B cell (primary cell): ENCODE results near the gene CRAMP1. TPM values are rescaled to one million over a fixed set of nuclear protein-coding genes. Genes with fewer than 3 reads are reported as not detected.

Experiments
- ATAC-seq: fragments of 200-7000 bp; cut with Tn5 transposase; one replicate; pipeline ENCODE4 v1.10.0; 2021; ENCODE audit warnings: low read depth, mild to moderate bottlenecking, moderate number of reproducible peaks, moderate library complexity
- CTCF ChIA-PET: fragments of 350-600 bp; sonication (Branson Sonifier 250); formaldehyde crosslinking; loops from one replicate; lab custom pipeline; 2021; ENCODE audit warnings: antibody characterized with exemption, inconsistent platforms; lab: Charles Lee
- POLR2A ChIA-PET: fragments of 350-600 bp; sonication (Branson Sonifier 250); formaldehyde crosslinking; loops from one replicate; lab custom pipeline; 2021; ENCODE audit warnings: antibody characterized with exemption; lab: Charles Lee
- DNase-seq: peaks from one replicate; pipeline ENCODE4 v3.0.0; 2013
- H2AFZ ChIP-seq: 2 replicates; pipeline ENCODE4 v1.6.1; 2012; ENCODE audit warnings: mild to moderate bottlenecking, low read depth, low read length; ENCODE audit not compliant: insufficient read depth, poor library complexity, severe bottlenecking
- H3K27ac ChIP-seq, 2 donors: 1 replicate in 1 of 2; 2 replicates in 1 of 2; pipeline ENCODE4 v1.5.1; 2012 to 2013; ENCODE audit warnings: low read length in 2 of 2, mild to moderate bottlenecking in 2 of 2, moderate library complexity in 1 of 2
- H3K27me3 ChIP-seq, 4 experiments: fragments of 200-600 bp in 1 of 4; sonication (generic) in 1 of 4; replicated peaks in 1 of 4; 1 replicate in 2 of 4; 2 replicates in 2 of 4; pipeline versions ENCODE4 v1.6.1 to v1.7.0; 2013 to 2016; ENCODE audit warnings: low read length in 3 of 4, mild to moderate bottlenecking in 2 of 4, mixed read lengths in 1 of 4, moderate library complexity in 1 of 4; ENCODE audit not compliant: insufficient read depth in 4 of 4, control insufficient read depth in 3 of 4; ENCODE audit errors: control extremely low read depth in 1 of 4
- H3K36me3 ChIP-seq, 2 experiments: replicated peaks in 1 of 2; 1 replicate in 1 of 2; 2 replicates in 1 of 2; pipeline versions ENCODE4 v1.6.1 to v1.7.1; 2013; ENCODE audit warnings: low read length in 1 of 2; ENCODE audit not compliant: insufficient read depth in 2 of 2, control insufficient read depth in 1 of 2; ENCODE audit errors: control extremely low read depth in 1 of 2, extremely low read depth in 1 of 2
- H3K4me1 ChIP-seq, 2 donors: fragments of 200-600 bp in 1 of 2; sonication (generic) in 1 of 2; 1 replicate in 1 of 2; 2 replicates in 1 of 2; pipeline versions ENCODE4 v1.5.1 to v1.6.1; 2013 to 2017; ENCODE audit warnings: low read length in 2 of 2; ENCODE audit not compliant: control insufficient read depth in 2 of 2, insufficient read depth in 2 of 2
- H3K4me2 ChIP-seq: replicated peaks from 2 replicates; pipeline ENCODE3; 2012; ENCODE audit warnings: mild to moderate bottlenecking, low read depth, low read length; ENCODE audit not compliant: poor library complexity, severe bottlenecking
- H3K4me3 ChIP-seq, 5 experiments: fragments of 200-600 bp in 1 of 5; sonication (generic) in 1 of 5; 1 replicate in 3 of 5; 2 replicates in 2 of 5; pipeline versions ENCODE4 v1.5.1 to v1.7.0; 2011 to 2016; ENCODE audit warnings: low read length in 4 of 5, mild to moderate bottlenecking in 4 of 5, low read depth in 2 of 5, control low read depth in 1 of 5, moderate library complexity in 1 of 5; ENCODE audit not compliant: insufficient read depth in 1 of 5; ENCODE audit errors: control extremely low read depth in 1 of 5, extremely low read depth in 1 of 5
- H3K79me2 ChIP-seq: fragments of 200-600 bp; sonication (generic); one replicate; pipeline ENCODE4 v1.6.0; 2016; ENCODE audit warnings: low read length; ENCODE audit not compliant: control insufficient read depth, insufficient read depth
- H3K9ac ChIP-seq: fragments of 200-600 bp; sonication (generic); 2 replicates; pipeline ENCODE4 v1.6.1; 2017; ENCODE audit warnings: mild to moderate bottlenecking, low read length, moderate library complexity
- H3K9me3 ChIP-seq, 3 donors: one replicate each; pipeline versions ENCODE4 v1.6.1 to v1.7.1; 2013; ENCODE audit warnings: low read length in 2 of 3; ENCODE audit not compliant: control insufficient read depth in 2 of 3, insufficient read depth in 1 of 3; ENCODE audit errors: control extremely low read depth in 1 of 3
- H4K20me1 ChIP-seq: 2 replicates; pipeline ENCODE4 v1.6.0; 2012; ENCODE audit warnings: mild to moderate bottlenecking, low read length; ENCODE audit not compliant: insufficient read depth, control insufficient read depth, poor library complexity, severe bottlenecking
- H3K27ac Mint-ChIP-seq: one replicate; pipeline ENCODE4 v1.8.0; 2021; ENCODE audit warnings: mixed read lengths
- H3K27me3 Mint-ChIP-seq: one replicate; pipeline ENCODE4 v1.8.0; 2021; ENCODE audit warnings: mixed read lengths
- H3K4me1 Mint-ChIP-seq: one replicate; pipeline ENCODE4 v1.8.0; 2021; ENCODE audit warnings: mixed read lengths
- H3K4me3 Mint-ChIP-seq: one replicate; pipeline ENCODE4 v1.8.0; 2021; ENCODE audit warnings: mixed read lengths
- H3K9me3 Mint-ChIP-seq: one replicate; pipeline ENCODE4 v1.8.0; 2022; ENCODE audit warnings: mixed read lengths; ENCODE audit not compliant: insufficient read depth
- CTCF ChIP-seq: fragments of 200-600 bp; IDR thresholded peaks from one replicate; pipeline ENCODE4 v1.8.0; 2022; ENCODE audit warnings: antibody characterized with exemption, mild to moderate bottlenecking
- EZH2 ChIP-seq: IDR thresholded peaks from 2 replicates; pipeline ENCODE4 v1.6.1; 2012; ENCODE audit warnings: borderline replicate concordance, low read depth, mild to moderate bottlenecking, moderate library complexity, low read length; ENCODE audit not compliant: insufficient read depth, poor library complexity, severe bottlenecking
- WGBS: methylation state at CpG from one replicate; pipeline ENCODE4 v1.1.5; 2013; ENCODE audit warnings: missing lambda C conversion rate; ENCODE audit not compliant: insufficient coverage; 5-methylcytosine and 5-hydroxymethylcytosine counted together
- intact Hi-C: fragments of 100-400 bp; cut with micrococcal nuclease; formaldehyde crosslinking; loops from one replicate; pipeline ENCODE4 v1.10.0; 2022
- polyA plus RNA-seq: library from polyadenylated mRNA; depleted of rRNA; stranded (reverse); fragments of >200 nt; gene quantifications from 2 replicates; pipeline ENCODE4 v1.2.3, GENCODE V29; 2012
- total RNA-seq, 2 donors: library from RNA; stranded (reverse); fragments of 120-200 nt in 1 of 2; gene quantifications; 1 replicate in 1 of 2; 2 replicates in 1 of 2; pipeline versions ENCODE4 v1.2.3 to v1.2.4, GENCODE V29; 2013 to 2022

Gene CRAMP1
- total and polyA plus RNA-seq, 2 donors (not counting 1 experiment from before 2014, with no cell fraction given): 21.0 to 33.9 TPM

- ATAC-seq: no peak
- H3K4me3 Mint-ChIP-seq: no peak overlapping the region
- intact Hi-C loops: no loop called here
These were observed 38.0 kb downstream of the CRAMP1 start for GRCh38 chr16:1650131-1650530.

More at GRCh38 chr16:1650131-1650530, 38.0 kb downstream of the CRAMP1 start:
- Mint-ChIP-seq H3K4me1 (peaks cover 30% of the 10 kb centered on the region), H3K9me3 (no peaks in the 10 kb centered on the region), H3K27me3 (no peaks in the 10 kb centered on the region), H3K27ac (no peak overlapping the region)
- TF ChIP-seq EZH2: no peak
- no peak for TF ChIP-seq CTCF
- no peak overlapping the region for H3K9ac ChIP-seq
- H3K9me3 ChIP-seq: no peaks in the 10 kb centered on the region
- ChIA-PET CTCF (interaction anchor here (0.5 kb wide), 1 partner anchor 29 kb away, joined by 3 read pairs; no protein-coding TSS in a partner anchor), POLR2A (interaction anchor here (0.6 kb wide), 1 partner anchor 498 kb away, joined by 11 read pairs; no protein-coding TSS in a partner anchor)
- no peak overlapping the region for H3K4me2 ChIP-seq
- H3K36me3 ChIP-seq: peaks cover 2 to 42% of the 10 kb centered on the region in 2 experiments
- H4K20me1 ChIP-seq: peaks cover 6% of the 10 kb centered on the region
- no peak overlapping the region for H3K4me3 ChIP-seq
- H3K79me2 ChIP-seq: peaks cover 18% of the 10 kb centered on the region
- no peaks in the 10 kb centered on the region for H3K27me3 ChIP-seq
- H2AFZ ChIP-seq: no peak overlapping the region
- peaks cover 24 to 35% of the 10 kb centered on the region in 2 donors for H3K4me1 ChIP-seq
- DNase-seq: no peak
- no CpG with 5 or more reads among the region's 4 CpGs for whole genome bisulfite sequencing
- no peak overlapping the region for H3K27ac ChIP-seq
